Measurements from ENCODE around the gene ARL5B. TPM values are rescaled to one million over a fixed set of nuclear protein-coding genes. Genes with fewer than 3 reads are reported as not detected.

The ARL5B gene
- 10 to 100 TPM in 1 of 6 donors, 1 to 10 TPM in 5; 5.4 to 10.0 (median 6.7) TPM for total RNA-seq
- 1 to 10 TPM; 2.1 to 4.8 TPM for polyA plus RNA-seq

DNA sequence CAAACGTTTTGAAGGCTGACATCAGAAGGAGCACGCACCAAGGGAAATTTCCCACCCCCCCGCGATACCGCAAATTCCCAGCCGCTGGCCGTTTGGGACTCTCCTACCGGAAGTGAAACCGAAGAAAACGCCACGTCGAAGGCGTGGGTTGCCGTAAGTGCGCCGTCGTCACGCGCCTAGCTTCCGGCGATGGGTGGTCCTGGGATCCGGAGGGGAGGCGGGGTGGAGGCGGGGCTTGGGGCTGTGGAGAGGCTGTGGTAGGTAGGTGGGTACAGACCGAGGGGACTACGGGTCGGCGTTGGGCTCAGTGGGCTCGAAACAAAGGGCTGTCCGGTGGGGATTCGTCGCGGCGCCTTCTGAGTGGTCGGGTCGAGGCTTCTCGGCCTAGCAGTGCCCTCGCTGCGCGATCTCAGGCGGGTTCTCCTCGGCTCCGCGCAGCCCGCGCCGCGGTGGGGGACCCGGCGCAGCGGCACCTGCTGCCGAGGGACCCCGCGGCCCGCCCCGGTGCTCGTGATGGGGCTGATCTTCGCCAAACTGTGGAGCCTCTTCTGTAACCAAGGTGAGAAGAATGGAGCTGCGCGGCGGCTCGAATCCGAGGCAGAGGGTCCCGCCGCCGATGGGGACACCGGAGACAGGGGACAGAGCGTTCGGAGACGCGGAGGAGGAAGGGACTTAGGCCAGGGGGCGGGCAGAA is at the start of gene ARL5B:
Gene ARL5B (plus strand): TSS at position 307 of the 694 bp plus-strand sequence. CDS start 207 bp downstream, at position 514.
- intact Hi-C loops (cut with DNase I) = no loop called here
- ATAC-seq (peak; percentile 95 to 97 (median 96)), DNase-seq (peak; percentile 96 to 98 (median 97)), FAIRE-seq (peak; percentile 68)
- peak within 1 kb of the TSS; percentile 65 to 90 (median 86) for H3K4me3 ChIP-seq
- peaks cover 0 to 29% (median 24%) of the 10 kb centered on the region in 3 donors for H3K4me1 ChIP-seq
- no peaks in the 10 kb centered on the region for H3K9me3 ChIP-seq
- no peaks in the 10 kb centered on the region for H3K27me3 ChIP-seq
- peak within 1 kb of the TSS; percentile 89 to 100 (median 98) for H3K27ac ChIP-seq
- WGBS, 2 donors = 0% methylated on average over 63 to 72 of the region's 72 CpGs
- no peaks in the 10 kb centered on the region for H3K36me3 ChIP-seq
- TF ChIP-seq, protein P1, sequence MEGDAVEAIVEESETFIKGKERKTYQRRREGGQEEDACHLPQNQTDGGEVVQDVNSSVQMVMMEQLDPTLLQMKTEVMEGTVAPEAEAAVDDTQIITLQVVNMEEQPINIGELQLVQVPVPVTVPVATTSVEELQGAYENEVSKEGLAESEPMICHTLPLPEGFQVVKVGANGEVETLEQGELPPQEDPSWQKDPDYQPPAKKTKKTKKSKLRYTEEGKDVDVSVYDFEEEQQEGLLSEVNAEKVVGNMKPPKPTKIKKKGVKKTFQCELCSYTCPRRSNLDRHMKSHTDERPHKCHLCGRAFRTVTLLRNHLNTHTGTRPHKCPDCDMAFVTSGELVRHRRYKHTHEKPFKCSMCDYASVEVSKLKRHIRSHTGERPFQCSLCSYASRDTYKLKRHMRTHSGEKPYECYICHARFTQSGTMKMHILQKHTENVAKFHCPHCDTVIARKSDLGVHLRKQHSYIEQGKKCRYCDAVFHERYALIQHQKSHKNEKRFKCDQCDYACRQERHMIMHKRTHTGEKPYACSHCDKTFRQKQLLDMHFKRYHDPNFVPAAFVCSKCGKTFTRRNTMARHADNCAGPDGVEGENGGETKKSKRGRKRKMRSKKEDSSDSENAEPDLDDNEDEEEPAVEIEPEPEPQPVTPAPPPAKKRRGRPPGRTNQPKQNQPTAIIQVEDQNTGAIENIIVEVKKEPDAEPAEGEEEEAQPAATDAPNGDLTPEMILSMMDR (IDR thresholded peaks at IDR 0.05) = no peak

GRCh38 chr10:18610517-18610916 is 48.7 kb upstream of the ARL5B start:
- ATAC-seq = peak; percentile 31 to 95 (median 74)
- intact Hi-C loops (cut with DNase I) = no loop called here
- WGBS, 2 donors = 71 to 80% methylated on average over 3 of the region's 3 CpGs
- no peak for DNase-seq
- peaks cover 0 to 5% (median 0%) of the 10 kb centered on the region in 3 donors for H3K36me3 ChIP-seq
- TF ChIP-seq, protein P1 (IDR thresholded peaks at IDR 0.05) = no peak
- H3K9me3 ChIP-seq = no peaks in the 10 kb centered on the region
- no peaks in the 10 kb centered on the region for H3K27me3 ChIP-seq
- H3K27ac ChIP-seq = peak overlapping the region in 2 of 4 donors; percentile 1 to 13
- peaks cover 0 to 13% (median 0%) of the 10 kb centered on the region in 3 donors for H3K4me1 ChIP-seq
- no peak for FAIRE-seq
- H3K4me3 ChIP-seq = no peak overlapping the region

DNA sequence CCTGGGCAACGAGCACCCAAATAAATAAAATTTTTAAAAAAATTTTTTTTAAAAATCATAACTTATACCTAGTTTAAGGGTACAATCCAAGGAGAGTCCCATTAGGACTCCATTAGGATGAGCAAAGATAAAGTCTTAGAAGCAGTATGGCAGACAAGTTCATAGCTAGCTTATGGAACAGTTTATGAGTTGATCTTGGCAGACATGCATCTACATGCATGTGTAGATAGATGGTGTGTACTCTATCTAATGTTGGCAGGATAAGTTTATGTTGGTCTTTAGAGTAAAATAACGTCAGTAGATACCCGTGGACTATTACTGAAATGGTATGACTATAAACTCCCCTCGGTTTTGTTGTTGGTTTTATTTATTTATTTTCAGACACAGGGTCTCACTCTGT is 48.1 kb upstream of the ARL5B start:
- WGBS, 2 donors = 98 to 100% methylated on average over 4 of the region's 4 CpGs
- TF ChIP-seq, protein P1 (IDR thresholded peaks at IDR 0.05) = no peak
- Histone ChIP-seq H3K36me3 (peaks cover 0 to 5% (median 0%) of the 10 kb centered on the region in 3 donors), H3K27me3 (no peaks in the 10 kb centered on the region), H3K9me3 (no peaks in the 10 kb centered on the region), H3K27ac (peak overlapping the region in 1 of 4 donors; percentile 13), H3K4me3 (no peak overlapping the region), H3K4me1 (peaks cover 0 to 13% (median 0%) of the 10 kb centered on the region in 3 donors)
- intact Hi-C loops (cut with DNase I) = no loop called here
- no peak for ATAC-seq
- DNase-seq = no peak
- FAIRE-seq = no peak

GRCh38 chr10:18615618-18616017 is 43.6 kb upstream of the ARL5B start:
- Histone ChIP-seq H3K36me3 (peaks cover 0 to 5% (median 0%) of the 10 kb centered on the region in 3 donors), H3K4me1 (peaks cover 0 to 6% (median 0%) of the 10 kb centered on the region in 3 donors), H3K27ac (no peak overlapping the region), H3K4me3 (no peak overlapping the region), H3K27me3 (no peaks in the 10 kb centered on the region), H3K9me3 (no peaks in the 10 kb centered on the region)
- ATAC-seq (no peak), DNase-seq (no peak), FAIRE-seq (no peak)
- WGBS, 2 donors = 72 to 73% methylated on average over 4 of the region's 4 CpGs
- TF ChIP-seq, protein P1 (IDR thresholded peaks at IDR 0.05) = no peak
- intact Hi-C loops (cut with DNase I) = no loop called here

GRCh38 chr10:18616337-18616736 is 42.9 kb upstream of the ARL5B start:
- no peak for DNase-seq
- peaks cover 0 to 5% (median 0%) of the 10 kb centered on the region in 3 donors for H3K36me3 ChIP-seq
- no peaks in the 10 kb centered on the region for H3K9me3 ChIP-seq
- no peaks in the 10 kb centered on the region for H3K27me3 ChIP-seq
- no peak for FAIRE-seq
- no peak overlapping the region for H3K4me3 ChIP-seq
- ATAC-seq = no peak
- no peaks in the 10 kb centered on the region for H3K4me1 ChIP-seq
- intact Hi-C loops (cut with DNase I) = no loop called here
- TF ChIP-seq, protein P1 (IDR thresholded peaks at IDR 0.05) = no peak
- no peak overlapping the region for H3K27ac ChIP-seq
- 68 to 77% methylated on average over 3 of the region's 3 CpGs for WGBS, 2 donors
